NB4 (cell line): ENCODE data around the gene ASB10.

Experiments used
- POLR2A ChIP-seq: IDR thresholded peaks from 2 replicates; pipeline ENCODE4 v1.6.1; 2011; ENCODE audit warnings: mild to moderate bottlenecking; ENCODE audit not compliant: insufficient read length; ENCODE audit errors: extremely low read depth
- TF ChIP-seq, protein P1 (sequence below): IDR thresholded peaks from one replicate; pipeline ENCODE4 v1.5.1; 2012; ENCODE audit warnings: low read depth, low read length

DNA sequence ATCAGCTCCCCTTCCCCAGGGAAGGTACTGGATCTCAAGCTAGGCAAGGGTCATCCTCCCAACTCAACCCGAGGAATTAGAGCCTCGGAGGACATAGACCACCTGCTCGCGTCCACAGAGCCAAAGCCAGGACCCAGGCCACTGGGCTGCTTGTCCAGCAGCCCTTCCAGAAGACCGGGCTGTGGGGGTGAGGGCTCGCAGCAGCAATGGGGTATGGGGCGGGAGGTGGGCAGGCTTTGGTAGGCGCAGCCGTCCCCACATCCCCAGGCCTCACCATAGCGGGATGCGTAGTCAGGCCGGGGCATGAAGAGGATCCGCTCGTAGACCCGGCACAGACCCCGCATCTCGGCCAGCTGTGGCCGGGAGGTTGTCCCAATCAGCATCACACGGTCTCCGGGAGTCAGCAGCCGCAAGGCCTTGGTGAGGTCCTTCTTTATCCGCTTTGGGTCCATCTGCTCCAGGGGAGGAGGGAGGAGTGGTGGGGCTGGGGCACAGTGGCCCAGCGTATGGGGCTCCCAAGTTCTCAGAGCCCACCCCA lies 5.0 kb upstream of the ASB10 start:
- no peak for TF ChIP-seq POLR2A
- TF ChIP-seq, protein P1, sequence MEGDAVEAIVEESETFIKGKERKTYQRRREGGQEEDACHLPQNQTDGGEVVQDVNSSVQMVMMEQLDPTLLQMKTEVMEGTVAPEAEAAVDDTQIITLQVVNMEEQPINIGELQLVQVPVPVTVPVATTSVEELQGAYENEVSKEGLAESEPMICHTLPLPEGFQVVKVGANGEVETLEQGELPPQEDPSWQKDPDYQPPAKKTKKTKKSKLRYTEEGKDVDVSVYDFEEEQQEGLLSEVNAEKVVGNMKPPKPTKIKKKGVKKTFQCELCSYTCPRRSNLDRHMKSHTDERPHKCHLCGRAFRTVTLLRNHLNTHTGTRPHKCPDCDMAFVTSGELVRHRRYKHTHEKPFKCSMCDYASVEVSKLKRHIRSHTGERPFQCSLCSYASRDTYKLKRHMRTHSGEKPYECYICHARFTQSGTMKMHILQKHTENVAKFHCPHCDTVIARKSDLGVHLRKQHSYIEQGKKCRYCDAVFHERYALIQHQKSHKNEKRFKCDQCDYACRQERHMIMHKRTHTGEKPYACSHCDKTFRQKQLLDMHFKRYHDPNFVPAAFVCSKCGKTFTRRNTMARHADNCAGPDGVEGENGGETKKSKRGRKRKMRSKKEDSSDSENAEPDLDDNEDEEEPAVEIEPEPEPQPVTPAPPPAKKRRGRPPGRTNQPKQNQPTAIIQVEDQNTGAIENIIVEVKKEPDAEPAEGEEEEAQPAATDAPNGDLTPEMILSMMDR, result no peak
